Myocyte (in vitro differentiated cells): Measurements from ENCODE around the gene PIK3R4. TPM values are rescaled to one million over a fixed set of nuclear protein-coding genes. Genes with fewer than 3 reads are reported as not detected.

Experiments
- DNase-seq: peaks from one replicate; pipeline ENCODE4 v3.0.0-alpha.2; 2012; ENCODE audit warnings: low read depth
- total RNA-seq: library from RNA; depleted of rRNA; stranded (reverse); fragments of >200 nt; gene quantifications from 2 replicates; pipeline ENCODE4 v1.2.3, GENCODE V29; 2014

PIK3R4 gene
- total RNA-seq, 1 donor from 2014 or later, result 29.0 TPM

- DNase-seq, result no peak
Measured at GRCh38 chr3:130743354-130743753, 3.3 kb downstream of the PIK3R4 start.

DNA sequence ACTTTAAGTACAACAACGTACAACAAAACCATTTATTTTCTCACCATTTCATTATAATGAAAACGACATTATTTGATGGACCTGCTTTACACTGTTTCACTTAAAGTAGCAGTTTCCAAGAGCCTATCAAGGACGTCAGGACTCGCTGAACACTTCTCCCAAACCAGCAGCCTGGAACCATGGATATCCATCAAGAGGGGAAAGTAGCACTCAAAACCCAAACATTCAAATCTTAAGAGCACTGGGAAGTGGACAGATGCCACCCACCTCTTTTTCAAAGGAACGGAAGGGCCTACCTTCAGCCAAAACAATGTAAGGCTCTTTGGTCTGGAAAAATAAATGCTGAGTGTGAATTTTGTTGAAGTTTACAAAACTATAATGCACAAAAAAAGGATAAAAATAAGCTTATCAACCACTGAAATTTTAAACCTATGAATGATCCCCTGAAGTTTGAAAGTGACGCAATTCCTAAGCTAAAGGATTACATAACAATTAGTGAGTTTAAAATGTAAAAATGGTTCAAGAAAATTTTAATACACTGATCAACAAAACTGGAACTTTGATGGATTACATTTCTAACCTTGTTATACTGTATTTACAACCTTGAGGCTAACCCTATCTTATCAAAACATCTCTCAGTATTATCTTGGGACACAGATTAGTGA, 4.6 kb downstream of the PIK3R4 start:
- DNase-seq, result no peak

DNA sequence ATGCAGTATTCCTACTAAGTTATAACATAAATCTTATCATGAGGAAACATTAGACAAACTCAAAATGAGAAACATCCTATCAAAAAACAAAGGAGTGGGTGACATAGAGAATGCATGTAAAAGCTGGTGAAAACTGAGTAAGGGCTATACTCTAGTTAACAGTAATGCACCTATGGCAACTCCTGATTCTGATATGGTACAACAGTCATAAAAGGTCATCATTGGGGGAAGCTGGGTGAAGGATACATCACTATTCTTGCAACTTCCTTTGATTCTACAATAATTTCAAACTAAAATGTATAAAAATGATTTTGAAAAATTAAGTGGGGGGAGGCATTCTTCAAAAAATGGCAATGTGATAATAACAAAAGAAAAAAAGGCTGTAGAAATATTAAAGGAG, 6.8 kb downstream of the PIK3R4 start:
- DNase-seq, result no peak

DNA sequence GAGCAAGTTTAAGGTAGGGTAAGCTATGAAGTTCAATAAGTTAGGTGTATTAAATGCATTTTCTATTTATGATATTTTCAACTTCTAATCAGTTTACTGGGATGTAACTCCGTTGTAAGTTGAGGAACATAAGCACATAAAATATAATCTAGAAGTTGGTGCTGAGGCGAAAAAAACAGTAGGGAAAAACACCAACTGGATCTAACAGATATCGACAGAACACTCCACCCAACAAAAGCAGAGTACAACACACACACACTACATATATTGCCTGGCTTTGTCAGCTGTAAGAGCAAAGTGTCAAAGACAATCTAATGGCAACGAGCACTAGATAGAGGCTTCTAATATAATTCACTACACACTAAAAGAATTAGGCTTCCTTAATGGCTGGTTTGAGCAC, 8.4 kb downstream of the PIK3R4 start:
- DNase-seq, result no peak

DNA sequence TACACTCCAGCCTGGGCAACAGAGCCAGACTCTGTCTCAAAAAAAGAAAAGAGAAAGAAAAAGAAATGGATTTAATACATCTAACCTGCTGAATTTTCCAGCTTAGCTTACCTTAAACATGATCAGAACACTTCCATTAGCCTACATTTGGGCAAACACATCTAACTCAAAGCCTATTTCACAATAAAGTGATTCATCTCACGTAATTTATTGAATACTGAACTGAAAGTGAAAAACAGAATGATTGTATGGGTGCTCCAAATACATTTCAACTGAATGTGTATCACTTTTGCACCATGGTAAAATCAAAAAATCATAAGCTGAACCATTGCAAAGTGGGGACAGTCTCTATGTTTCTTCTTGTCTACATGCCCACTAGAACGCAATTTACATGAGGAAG, 9.0 kb downstream of the PIK3R4 start:
- no peak for DNase-seq

GRCh38 chr3:130733236-130733875, 13.3 kb downstream of the PIK3R4 start:
- DNase-seq, result no peak

GRCh38 chr3:130732501-130732900, 14.1 kb downstream of the PIK3R4 start:
- no peak for DNase-seq

GRCh38 chr3:130731817-130732216, 14.8 kb downstream of the PIK3R4 start:
- no peak for DNase-seq

GRCh38 chr3:130729154-130729553, 17.5 kb downstream of the PIK3R4 start:
- no peak for DNase-seq

DNA sequence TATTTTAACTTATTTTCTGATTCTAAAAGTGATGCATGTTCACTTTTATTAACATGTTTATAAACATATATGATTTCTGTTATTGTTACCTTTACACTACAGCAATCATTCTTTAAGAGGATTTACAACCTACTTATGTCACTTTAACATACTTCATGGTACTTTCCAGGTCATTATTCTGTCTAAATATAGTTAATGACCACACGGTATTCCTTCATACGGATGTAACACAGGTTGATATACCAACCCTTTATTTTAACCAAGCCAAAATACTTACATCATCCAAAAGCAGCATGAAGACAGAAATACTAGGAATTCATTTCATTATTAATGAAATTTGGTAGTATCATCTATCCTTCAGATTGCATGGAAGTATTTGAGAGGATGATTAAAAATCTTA, 18.6 kb downstream of the PIK3R4 start:
- no peak for DNase-seq

- DNase-seq, result peak; percentile 38
Measured at GRCh38 chr3:130725746-130726145, 20.9 kb downstream of the PIK3R4 start.

DNA sequence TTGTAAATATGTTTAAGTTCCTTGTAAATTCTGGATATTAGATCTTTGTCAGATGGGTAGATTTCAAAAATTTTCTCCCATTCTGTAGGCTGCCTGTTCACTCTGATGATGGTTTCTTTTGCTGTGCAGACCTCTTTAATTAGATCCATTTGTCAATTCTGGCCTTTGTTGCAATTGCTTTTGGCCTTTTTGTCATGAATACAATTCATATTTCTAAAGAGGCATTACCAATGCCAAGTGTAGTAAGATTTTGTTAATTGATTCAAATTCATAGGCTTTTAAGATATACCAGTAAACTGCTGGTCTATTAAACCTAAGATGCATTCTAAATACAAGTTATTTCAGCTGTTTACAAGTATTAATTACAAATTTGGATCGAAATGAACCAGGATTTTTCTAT, 31.0 kb downstream of the PIK3R4 start:
- DNase-seq, result no peak

DNA sequence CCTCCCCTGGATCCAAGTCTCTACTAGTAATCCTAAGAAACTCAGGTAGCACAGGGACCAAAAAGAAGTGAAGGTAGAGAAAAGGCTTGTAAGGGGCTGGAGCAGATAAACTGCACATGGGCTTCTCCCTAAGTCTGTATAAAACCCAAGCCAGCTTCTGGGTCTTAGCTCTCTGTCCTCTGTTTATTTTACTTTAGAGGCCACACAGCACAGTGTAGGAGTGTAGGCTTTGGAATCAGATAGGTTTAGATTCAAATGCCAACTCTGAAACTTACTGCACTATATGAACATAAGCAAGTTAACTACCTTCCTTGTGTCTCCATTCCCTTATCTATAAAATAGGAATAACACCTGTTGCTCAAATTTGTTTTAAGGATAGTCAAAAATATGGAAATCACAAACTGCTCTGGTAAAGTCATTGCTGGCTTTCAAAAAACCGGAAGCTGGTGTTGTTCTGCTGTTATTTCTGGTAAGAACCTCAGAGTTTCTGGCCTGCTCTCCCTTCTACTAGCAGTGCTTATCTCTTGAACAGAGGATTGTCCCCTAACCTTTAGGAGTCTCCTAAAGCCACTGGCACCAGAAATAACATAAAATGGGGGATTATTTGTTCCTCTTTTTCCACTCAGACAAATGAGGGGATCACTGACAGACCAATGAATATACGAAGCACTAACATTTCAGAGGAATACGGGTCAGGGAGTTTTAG, 33.8 kb downstream of the PIK3R4 start:
- DNase-seq, result no peak

DNA sequence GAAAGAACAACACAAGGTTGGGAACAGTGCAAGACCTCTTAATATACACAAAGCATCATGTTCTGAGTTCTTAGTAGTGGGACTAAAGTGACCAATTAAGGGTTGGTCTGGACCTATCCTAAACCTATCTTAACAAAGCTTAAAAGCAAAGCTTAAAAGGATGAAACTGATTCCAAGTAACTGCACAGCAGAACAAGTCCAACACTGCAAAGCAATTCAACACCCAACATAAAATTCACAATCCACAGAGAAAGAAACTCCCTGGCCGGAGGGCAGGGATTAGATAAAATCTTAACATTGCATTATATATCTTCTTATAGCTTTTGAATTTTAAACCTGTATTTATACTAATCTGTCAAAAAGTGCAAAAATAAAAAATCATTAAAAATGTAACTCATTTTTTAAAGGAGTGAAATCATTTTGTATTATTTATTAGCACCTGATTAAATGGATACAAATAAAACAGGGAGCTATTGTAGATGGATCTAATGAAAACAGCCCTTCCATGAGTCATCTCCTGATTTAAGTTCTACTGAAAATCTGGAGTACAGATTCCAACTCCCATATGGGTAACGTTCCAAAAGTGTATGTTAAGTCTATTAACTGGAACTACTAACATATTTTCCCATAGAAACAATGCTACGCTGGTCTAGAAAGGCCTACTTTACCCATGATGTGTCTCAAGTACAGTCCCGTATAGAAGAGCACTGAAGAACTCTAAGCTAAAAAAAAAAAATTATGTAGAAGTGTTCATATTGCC, 34.9 kb downstream of the PIK3R4 start:
- no peak for DNase-seq

- DNase-seq, result no peak
Measured at GRCh38 chr3:130709671-130710070, 37.0 kb downstream of the PIK3R4 start.

DNA sequence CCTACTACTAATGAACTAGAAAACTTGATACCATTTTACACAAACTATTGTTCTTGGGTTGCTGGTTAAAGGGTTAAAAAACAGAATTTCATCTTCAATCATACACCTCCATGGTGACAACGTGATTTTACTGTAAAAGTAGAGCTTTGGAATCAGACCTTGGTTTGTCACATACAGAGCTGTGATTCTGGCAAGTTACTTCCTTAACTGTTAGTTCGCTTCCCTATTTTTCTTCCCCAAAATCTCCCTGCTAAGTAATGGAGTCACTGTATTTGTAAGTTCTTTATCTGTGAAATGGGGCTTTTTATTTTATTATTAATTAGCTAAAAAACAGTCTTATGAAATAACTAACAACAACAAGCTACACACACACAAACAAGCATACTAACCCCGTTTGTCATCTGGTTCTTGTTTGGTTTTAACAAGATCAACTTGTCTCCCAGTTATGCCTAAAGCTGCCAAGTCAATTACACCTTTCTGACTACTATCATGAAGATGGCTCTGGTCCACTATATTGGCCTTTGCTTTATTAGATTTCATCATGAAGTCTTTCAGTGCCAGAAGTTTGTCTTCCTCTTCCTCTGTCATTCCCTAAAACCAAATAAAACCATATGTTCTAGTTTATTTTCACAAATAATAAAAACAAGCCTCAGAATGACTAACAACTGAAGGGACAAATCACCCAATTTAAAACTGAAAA, 38.6 kb downstream of the PIK3R4 start:
- DNase-seq, result no peak

GRCh38 chr3:130705501-130705900, 41.1 kb downstream of the PIK3R4 start:
- DNase-seq, result no peak

DNA sequence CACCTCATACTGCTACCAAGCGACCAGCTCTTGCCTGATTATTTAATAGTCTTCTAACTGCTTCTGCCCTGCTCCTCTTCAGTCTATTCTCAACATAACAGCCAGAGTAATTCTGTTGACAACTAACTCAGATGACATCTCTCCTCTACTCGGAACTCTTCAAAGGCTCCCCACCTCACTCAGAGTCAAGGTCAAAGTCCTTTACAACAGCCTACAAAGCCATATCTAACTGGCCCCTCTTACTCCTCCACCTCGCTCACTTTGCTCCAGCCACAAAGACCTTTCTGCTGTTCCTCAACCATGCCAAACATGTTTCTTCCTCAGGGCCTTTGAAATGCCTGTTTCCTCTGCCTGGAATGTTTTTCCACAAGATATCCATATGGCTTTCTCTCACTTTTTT, 43.6 kb downstream of the PIK3R4 start:
- DNase-seq, result no peak

DNA sequence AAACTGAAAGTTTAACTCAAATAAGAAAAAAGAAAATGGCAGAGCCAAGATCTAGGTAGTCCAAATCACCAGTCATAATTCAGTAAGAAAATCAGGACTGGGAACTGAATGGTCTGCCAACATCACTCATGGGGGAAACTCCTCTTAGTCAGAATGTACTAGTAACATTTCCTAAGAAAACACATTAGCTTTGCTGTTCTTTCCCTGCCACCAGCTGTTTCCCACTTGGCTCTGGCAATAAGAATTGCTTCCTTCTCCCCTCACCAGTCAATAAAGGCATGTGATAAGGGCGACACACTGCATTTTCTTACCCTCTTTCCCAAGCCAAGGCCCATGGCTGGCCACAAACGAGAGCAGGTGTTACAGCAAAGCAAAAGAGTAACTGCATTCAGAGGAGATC, 46.1 kb downstream of the PIK3R4 start:
- DNase-seq, result peak; percentile 91

GRCh38 chr3:130699765-130700164, 46.9 kb downstream of the PIK3R4 start:
- peak; percentile 38 for DNase-seq

GRCh38 chr3:130693314-130693713, 53.3 kb downstream of the PIK3R4 start:
- DNase-seq, result no peak
